C4-2B (cell line): ENCODE data around the gene WNT2B.

ENCODE experiments used
- CTCF ChIP-seq: fragments of 450-650 bp; conservative IDR thresholded peaks from 2 replicates; pipeline ENCODE4 v1.5.1; 2017; ENCODE audit warnings: mild to moderate bottlenecking
- ZFX ChIP-seq: fragments of 450-650 bp; IDR thresholded peaks from 2 replicates; pipeline ENCODE4 v1.6.1; 2017

GRCh38 chr1:112557385-112557784 lies 48.6 kb downstream of the WNT2B start:
- TF ChIP-seq CTCF (no peak), ZFX (no peak)
